GM19455 (cell line): ENCODE results near the gene HNRNPDL.
"Not testable (repeated sequence)": the region's sequence is repeated elsewhere in the genome, so short reads cannot be mapped to it uniquely, and the experiment has no call there.

Source experiments
- ATAC-seq: cut with Tn5 transposase; IDR thresholded peaks from one replicate; pipeline ENCODE4 v1.9.1; 2021; ENCODE audit not compliant: unreplicated experiment

HNRNPDL gene

GRCh38 chr4:82390061-82390460 lies 40.2 kb downstream of the HNRNPDL start:
- not testable (repeated sequence) for ATAC-seq

- no peak for ATAC-seq
Observed at GRCh38 chr4:82388405-82388804, 41.9 kb downstream of the HNRNPDL start.

GRCh38 chr4:82386312-82386711 lies 44.0 kb downstream of the HNRNPDL start:
- not testable (repeated sequence) for ATAC-seq

- no peak for ATAC-seq
Observed at GRCh38 chr4:82382751-82383150, 47.5 kb downstream of the HNRNPDL start.

GRCh38 chr4:82381661-82382296 lies 48.5 kb downstream of the HNRNPDL start:
- no peak for ATAC-seq

GRCh38 chr4:82381235-82381634 lies 49.0 kb downstream of the HNRNPDL start:
- ATAC-seq, result no peak

- no peak for ATAC-seq
Observed at GRCh38 chr4:82380831-82381230, 49.4 kb downstream of the HNRNPDL start.

GRCh38 chr4:82380344-82380743 lies 49.9 kb downstream of the HNRNPDL start:
- ATAC-seq, result no peak

- ATAC-seq, result no peak
Observed at GRCh38 chr4:82376109-82376508, 54.2 kb downstream of the HNRNPDL start.

GRCh38 chr4:82373816-82374625 lies 56.2 kb downstream of the HNRNPDL start, which contains the start of gene HNRNPD:
HNRNPD (minus strand) TSS chr4:82373991; CDS start chr4:82373678, 313 bp downstream.
- ATAC-seq, result peak; percentile 95

GRCh38 chr4:82373486-82373815 lies 56.8 kb downstream of the HNRNPDL start:
- ATAC-seq, result peak; percentile 20
